T-helper 1 cell treated with Interleukin-12 subunit alpha and Interleukin-12 subunit beta and Interleukin-4 antibody, amounts not matched to agents 30 μg/mL and 1 μg/mL, for 36 hours (primary cell): Measurements from ENCODE around the gene PRKCI.

Experiments used
- H3K27ac Mint-ChIP-seq: one replicate; pipeline ENCODE4 v1.8.0; 2021; ENCODE audit warnings: mild to moderate bottlenecking, mixed read lengths
- H3K27me3 Mint-ChIP-seq: one replicate; pipeline ENCODE4 v1.8.0; 2021; ENCODE audit warnings: low read depth, mixed read lengths
- H3K36me3 Mint-ChIP-seq: one replicate; pipeline ENCODE4 v1.8.0; 2021; ENCODE audit warnings: low read depth, mixed read lengths
- H3K4me1 Mint-ChIP-seq: one replicate; pipeline ENCODE4 v1.8.0; 2021; ENCODE audit warnings: low read depth, mixed read lengths
- H3K4me3 Mint-ChIP-seq: one replicate; pipeline ENCODE4 v1.8.0; 2021; ENCODE audit warnings: mild to moderate bottlenecking, moderate library complexity, mixed read lengths
- H3K9me3 Mint-ChIP-seq: one replicate; pipeline ENCODE4 v1.8.0; 2021; ENCODE audit warnings: mixed read lengths

The PRKCI gene

DNA sequence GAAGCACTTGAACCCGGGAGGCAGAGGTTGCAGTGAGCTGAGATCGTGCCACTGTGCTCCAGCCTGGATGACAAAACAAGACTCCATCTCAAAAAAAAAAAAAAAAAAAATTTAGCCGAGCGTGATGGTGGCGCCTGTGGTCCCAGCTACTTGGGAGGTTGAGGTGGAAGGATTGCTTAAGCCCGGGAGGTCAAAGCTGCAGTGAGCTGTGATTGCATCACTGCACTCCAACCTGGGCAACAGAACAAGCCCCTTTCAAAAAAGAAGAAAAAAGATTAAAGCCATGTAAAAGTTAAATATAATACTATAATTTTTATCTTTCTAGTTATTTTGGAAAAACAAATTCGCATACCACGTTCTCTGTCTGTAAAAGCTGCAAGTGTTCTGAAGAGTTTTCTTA is 73.4 kb downstream of the PRKCI start:
- Mint-ChIP-seq H3K9me3 (no peaks in the 10 kb centered on the region), H3K27ac (no peak overlapping the region), H3K4me1 (no peaks in the 10 kb centered on the region), H3K4me3 (no peak overlapping the region), H3K36me3 (peaks cover 8% of the 10 kb centered on the region), H3K27me3 (no peaks in the 10 kb centered on the region)

DNA sequence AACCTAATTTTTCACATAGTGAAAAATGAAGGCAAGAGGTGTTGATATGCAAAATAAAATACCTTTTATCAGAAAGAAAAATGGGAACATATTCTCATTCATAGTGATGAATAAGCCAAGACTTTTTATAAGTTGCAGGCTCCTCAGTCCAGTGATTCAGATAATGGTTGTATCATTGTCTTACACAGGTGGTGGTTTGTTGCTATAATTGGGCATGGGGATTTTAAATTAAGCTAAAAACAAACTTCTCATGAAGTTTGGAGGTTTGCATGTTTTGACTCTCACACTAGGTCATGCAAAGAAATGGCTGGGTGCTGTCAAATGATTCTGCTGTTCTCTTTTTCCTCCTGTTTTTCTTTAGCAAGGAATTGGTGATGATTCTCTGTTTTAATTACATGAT is 74.5 kb downstream of the PRKCI start:
- Mint-ChIP-seq H3K36me3 (peaks cover 8% of the 10 kb centered on the region), H3K27ac (no peak overlapping the region), H3K9me3 (no peaks in the 10 kb centered on the region), H3K4me3 (no peak overlapping the region), H3K4me1 (no peaks in the 10 kb centered on the region), H3K27me3 (no peaks in the 10 kb centered on the region)

DNA sequence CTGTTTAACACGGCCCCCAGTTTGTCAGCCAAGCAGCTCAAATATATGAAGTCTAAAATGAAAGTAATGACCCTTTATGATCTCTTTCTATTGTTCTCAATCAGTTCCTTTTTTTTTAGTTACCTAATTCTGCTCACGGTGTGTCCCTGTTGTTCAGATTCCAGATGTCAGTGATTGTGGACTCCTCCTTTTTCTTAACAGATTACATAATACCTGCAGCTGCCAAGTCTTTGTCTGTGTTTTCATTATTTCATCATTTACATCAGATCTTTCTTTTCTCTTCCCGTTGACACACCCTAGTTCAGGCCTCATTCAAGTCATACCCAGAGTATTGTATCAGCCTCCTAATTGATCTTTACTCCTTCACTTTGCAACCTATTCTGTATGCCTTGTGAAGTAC is 79.2 kb downstream of the PRKCI start:
- H3K27me3 Mint-ChIP-seq: no peaks in the 10 kb centered on the region
- H3K9me3 Mint-ChIP-seq: no peaks in the 10 kb centered on the region
- H3K4me3 Mint-ChIP-seq: no peak overlapping the region
- no peak overlapping the region for H3K27ac Mint-ChIP-seq
- H3K4me1 Mint-ChIP-seq: no peaks in the 10 kb centered on the region
- peaks cover 8% of the 10 kb centered on the region for H3K36me3 Mint-ChIP-seq

DNA sequence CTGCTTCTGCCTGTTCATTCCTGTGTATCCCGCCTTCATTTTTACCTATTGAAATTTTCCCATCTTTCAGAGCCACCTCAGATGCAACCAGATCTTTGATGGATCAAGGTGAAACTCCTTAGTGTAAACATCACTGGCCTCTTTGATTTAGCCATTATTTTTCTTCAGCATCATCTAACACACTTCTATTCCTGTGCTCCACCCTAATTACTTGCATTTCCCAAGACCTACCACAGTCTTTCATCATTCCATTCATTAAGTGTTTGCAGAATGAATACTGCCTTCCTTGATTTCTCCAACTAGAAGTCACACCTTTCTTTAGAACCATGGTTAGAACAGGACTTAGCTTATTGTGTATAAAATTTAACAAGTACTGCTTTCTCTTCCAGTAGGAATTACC is 79.8 kb downstream of the PRKCI start:
- H3K36me3 Mint-ChIP-seq: peaks cover 8% of the 10 kb centered on the region
- H3K4me1 Mint-ChIP-seq: no peaks in the 10 kb centered on the region

DNA sequence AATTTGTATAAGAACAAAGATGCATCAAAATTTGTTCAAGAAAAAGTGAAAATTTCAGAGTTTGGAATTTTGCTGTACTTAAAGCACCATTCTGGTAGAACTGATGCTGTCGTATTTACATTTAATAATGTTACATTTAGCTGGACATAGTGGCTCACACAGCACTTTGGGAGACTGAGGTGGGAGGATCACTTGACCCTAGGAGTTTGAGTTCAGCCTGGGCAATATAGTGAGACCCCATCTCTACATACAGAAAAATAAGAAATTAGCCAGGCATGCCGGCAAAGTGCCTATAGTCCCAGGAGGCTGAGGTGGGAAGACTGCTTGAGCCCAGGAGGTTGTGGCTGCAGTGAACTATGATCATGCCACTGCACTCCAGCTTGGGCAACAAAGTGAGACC is 83.8 kb downstream of the PRKCI start:
- Mint-ChIP-seq H3K4me1 (no peaks in the 10 kb centered on the region), H3K27me3 (no peaks in the 10 kb centered on the region), H3K36me3 (peaks cover 3% of the 10 kb centered on the region), H3K9me3 (no peaks in the 10 kb centered on the region), H3K27ac (no peak overlapping the region), H3K4me3 (no peak overlapping the region)

More for the DNA sequence above, 79.8 kb downstream of the PRKCI start:
- Mint-ChIP-seq H3K27me3 (no peaks in the 10 kb centered on the region), H3K9me3 (no peaks in the 10 kb centered on the region), H3K4me3 (no peak overlapping the region), H3K27ac (no peak overlapping the region)

DNA sequence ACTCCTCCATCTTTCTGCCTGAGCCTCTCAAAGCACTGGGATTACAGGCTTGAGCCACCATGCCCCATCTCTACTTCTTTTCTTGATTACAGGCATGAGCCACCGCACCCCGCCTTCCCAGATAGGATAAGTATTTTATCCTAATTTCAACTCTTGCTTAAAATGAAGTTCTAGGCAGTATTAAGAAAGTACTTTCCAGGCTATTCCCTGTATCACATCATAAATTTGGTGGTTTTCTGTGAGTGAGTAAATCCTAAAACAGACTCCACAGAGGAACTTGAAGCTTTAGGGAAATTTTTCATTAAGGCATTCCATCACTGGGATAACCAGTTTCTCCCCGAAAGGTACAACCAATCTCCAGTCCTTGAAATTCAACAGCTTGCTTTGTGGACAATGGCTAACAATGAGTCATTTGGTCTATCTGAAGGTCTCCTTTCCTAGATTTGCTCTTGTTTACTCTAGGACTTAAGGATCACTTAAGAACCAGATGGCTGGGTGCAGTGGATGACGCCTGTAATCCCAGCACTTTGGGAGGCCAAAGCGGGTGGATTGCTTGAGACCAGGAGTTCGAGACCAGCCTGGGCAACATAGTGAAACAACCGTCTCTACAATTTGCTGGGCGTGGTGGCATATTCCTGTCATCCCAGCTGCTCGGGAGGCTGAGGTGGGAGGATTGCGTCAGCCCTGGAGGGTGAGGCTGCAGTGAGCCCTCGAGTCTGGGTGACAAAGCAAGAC is 85.6 kb downstream of the PRKCI start:
- H3K36me3 Mint-ChIP-seq: no peaks in the 10 kb centered on the region
- no peaks in the 10 kb centered on the region for H3K9me3 Mint-ChIP-seq
- H3K4me1 Mint-ChIP-seq: no peaks in the 10 kb centered on the region
- no peaks in the 10 kb centered on the region for H3K27me3 Mint-ChIP-seq
- H3K4me3 Mint-ChIP-seq: no peak overlapping the region
- H3K27ac Mint-ChIP-seq: no peak overlapping the region

GRCh38 chr3:170309046-170309445 is 86.8 kb downstream of the PRKCI start:
- Mint-ChIP-seq H3K27ac (no peak overlapping the region), H3K36me3 (no peaks in the 10 kb centered on the region), H3K27me3 (no peaks in the 10 kb centered on the region), H3K4me1 (no peaks in the 10 kb centered on the region), H3K9me3 (no peaks in the 10 kb centered on the region), H3K4me3 (no peak overlapping the region)

DNA sequence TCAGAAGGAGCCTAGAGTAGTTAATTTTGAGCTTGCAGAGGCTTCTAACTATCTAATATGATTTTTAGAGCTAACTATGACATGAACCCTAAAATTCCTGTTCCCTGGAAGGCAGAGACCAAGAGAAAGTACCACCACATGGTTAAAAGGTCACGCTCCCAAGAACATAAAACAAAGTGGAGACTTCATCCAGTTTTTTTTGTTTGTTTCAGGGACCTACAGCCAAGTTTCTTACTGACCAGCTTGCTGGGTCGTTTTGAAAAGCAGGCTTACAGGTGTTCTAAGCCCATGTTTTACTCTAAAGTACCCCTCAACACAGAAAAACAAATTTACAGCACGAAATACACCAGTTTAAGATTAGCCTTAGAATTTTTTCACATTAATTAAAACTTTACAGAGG is 95.7 kb downstream of the PRKCI start:
- Mint-ChIP-seq H3K27me3 (peaks cover 11% of the 10 kb centered on the region), H3K9me3 (no peaks in the 10 kb centered on the region), H3K4me1 (no peaks in the 10 kb centered on the region), H3K27ac (no peak overlapping the region), H3K4me3 (no peak overlapping the region), H3K36me3 (no peaks in the 10 kb centered on the region)

- Mint-ChIP-seq H3K27ac (no peak overlapping the region), H3K4me1 (no peaks in the 10 kb centered on the region), H3K9me3 (no peaks in the 10 kb centered on the region), H3K4me3 (no peak overlapping the region), H3K36me3 (peaks cover 2% of the 10 kb centered on the region), H3K27me3 (peaks cover 21% of the 10 kb centered on the region)
Observed at GRCh38 chr3:170320461-170321121, 98.4 kb downstream of the PRKCI start.

DNA sequence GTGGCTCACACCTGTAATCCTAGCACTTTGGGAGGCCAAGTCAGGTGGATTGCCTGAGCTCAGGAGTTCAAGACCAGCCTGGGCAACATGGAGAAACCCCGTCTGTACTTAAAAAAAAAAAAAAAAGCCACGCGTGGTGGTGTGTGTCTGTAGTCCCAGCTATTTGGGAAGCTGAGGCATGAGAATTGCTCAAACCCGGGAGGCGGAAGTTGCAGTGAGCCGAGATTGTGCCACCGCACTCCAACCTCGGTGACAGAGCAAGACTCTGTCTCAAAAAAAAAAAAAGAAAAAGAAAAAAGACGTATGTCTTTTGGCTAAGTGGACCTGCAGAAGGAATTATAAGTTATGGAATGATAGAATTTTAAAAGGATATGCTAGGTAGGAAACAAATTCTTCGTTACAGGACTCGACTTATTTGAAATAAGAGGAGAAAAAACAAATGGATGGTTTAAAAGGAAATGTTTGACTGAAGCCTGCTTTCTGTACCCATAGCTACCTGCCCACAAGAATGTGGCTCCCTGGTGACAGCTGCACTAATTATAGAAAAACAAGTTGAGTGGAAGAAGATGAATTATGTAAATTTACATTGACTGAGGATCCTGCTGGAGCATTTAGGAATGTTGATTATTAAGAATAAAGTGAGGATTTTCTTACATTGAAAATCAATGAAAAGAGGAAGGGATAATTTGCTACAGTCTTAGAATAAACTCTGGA is 99.3 kb downstream of the PRKCI start:
- Mint-ChIP-seq H3K27me3 (peaks cover 22% of the 10 kb centered on the region), H3K4me3 (no peak overlapping the region), H3K9me3 (no peaks in the 10 kb centered on the region), H3K4me1 (no peaks in the 10 kb centered on the region), H3K36me3 (peaks cover 2% of the 10 kb centered on the region), H3K27ac (no peak overlapping the region)

- peaks cover 2% of the 10 kb centered on the region for H3K36me3 Mint-ChIP-seq
- peaks cover 25% of the 10 kb centered on the region for H3K27me3 Mint-ChIP-seq
- H3K4me3 Mint-ChIP-seq: no peak overlapping the region
- no peaks in the 10 kb centered on the region for H3K9me3 Mint-ChIP-seq
- no peaks in the 10 kb centered on the region for H3K4me1 Mint-ChIP-seq
- H3K27ac Mint-ChIP-seq: no peak overlapping the region
Observed at GRCh38 chr3:170322566-170323269, 100.5 kb downstream of the PRKCI start.

DNA sequence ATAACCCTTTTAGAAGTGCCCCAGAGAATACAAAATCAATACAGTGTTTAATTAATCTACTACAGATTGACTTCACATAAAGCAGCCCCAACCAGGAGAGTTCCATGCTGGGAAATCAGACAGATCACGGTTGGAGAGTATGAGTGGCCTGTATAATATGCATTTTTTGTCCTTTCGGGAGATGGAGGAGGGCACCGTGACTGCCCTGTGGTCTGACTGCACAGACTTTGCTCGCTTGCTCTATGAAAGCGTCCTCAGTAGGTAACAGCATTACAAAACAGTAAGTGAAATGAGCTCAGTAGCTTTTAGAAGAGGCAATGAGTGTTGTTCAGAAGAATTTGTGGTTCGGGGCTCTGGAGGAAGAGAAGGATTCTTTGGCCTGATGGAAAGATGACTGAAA is 101.1 kb downstream of the PRKCI start:
- no peaks in the 10 kb centered on the region for H3K9me3 Mint-ChIP-seq
- no peak overlapping the region for H3K4me3 Mint-ChIP-seq
- peaks cover 2% of the 10 kb centered on the region for H3K36me3 Mint-ChIP-seq
- no peak overlapping the region for H3K27ac Mint-ChIP-seq
- H3K4me1 Mint-ChIP-seq: no peaks in the 10 kb centered on the region
- peaks cover 25% of the 10 kb centered on the region for H3K27me3 Mint-ChIP-seq

GRCh38 chr3:170324962-170325361 is 102.7 kb downstream of the PRKCI start:
- Mint-ChIP-seq H3K9me3 (no peaks in the 10 kb centered on the region), H3K27me3 (peaks cover 25% of the 10 kb centered on the region), H3K36me3 (peaks cover 2% of the 10 kb centered on the region), H3K27ac (no peak overlapping the region), H3K4me1 (no peaks in the 10 kb centered on the region), H3K4me3 (no peak overlapping the region)

DNA sequence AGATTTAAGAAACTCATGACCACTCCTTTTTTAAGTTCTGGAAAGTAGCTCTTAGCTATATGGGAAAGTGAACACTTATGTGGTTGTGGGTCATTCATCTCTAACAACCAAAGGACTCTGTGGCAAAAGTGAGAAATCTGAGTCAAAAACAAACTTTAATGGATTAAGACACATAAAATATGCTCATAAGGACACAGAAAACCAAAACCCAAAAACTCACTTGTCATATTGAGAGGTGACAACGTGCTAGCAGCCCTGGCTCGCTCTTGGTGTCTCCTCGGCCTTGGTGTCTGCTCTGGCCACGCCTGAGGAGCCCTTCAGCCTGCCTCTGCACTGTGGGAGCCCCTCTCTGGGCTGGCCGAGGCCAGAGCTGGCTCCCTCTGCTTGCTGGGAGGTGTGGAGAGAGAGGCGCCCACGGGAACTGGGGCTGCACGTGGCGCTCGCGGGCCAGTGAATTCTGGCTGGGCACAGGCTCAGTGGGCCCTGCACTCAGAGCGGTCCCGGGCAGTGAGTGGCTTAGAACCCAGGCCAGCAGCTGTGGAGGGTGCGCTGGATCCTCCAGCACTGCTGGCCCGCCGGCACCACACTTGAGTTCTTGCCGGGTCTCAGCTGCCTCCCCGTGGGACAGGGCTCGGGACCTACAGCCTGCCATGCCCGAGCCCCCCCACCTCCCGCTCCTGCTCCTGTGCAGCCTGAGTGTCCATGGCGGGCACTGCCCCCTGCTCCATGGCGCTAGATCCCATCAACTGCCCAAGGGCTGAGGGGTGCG is 105.0 kb downstream of the PRKCI start:
- no peaks in the 10 kb centered on the region for H3K9me3 Mint-ChIP-seq
- peaks cover 21% of the 10 kb centered on the region for H3K27me3 Mint-ChIP-seq
- peaks cover 2% of the 10 kb centered on the region for H3K36me3 Mint-ChIP-seq
- no peak overlapping the region for H3K27ac Mint-ChIP-seq
- H3K4me3 Mint-ChIP-seq: no peak overlapping the region
- no peaks in the 10 kb centered on the region for H3K4me1 Mint-ChIP-seq
